ENCODE data around the gene KIF2C. TPM values are rescaled to one million over a fixed set of nuclear protein-coding genes. Genes with fewer than 3 reads are reported as not detected.

Gene KIF2C
- polyA plus RNA-seq, 3 donors = 0.13 to 0.29 (median 0.24) TPM

DNA sequence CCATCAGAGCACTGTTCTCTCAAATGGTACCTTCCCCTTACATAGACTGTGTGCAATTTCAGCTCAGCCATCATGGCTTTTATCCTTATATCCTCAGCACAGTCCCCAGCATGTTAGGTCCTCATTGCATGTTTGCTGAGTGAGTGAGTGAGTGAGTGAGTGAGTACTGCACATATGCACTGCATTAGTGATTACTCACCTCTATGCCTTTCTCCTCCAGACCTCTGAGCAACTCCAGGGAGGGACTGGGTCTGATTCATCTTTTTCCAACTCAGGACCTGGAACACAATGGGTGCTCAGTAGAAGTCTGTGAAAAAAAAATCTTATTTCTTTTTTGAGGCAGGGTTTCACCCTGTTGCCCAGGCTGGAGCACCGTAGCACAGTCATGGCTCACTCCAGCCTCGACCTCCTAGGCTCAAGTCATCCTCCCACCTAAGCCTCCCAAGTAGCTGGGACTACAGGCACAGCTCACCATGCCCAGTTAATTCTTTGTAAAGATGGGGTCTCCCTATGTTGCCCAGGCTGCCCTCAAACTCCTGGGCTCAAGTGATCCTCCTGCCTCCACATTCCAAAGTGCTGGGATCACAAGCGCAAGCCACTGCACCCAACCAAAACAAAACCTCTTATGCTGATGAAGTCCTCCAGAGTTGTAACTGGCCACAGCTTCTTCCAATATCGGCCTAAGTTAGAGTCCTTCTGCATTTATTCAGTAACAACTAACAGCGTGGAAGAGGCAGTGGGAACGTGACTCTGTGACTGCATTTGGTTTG lies 32.3 kb upstream of the KIF2C start:
- no peaks in the 10 kb centered on the region for H3K9me3 ChIP-seq (replicated peaks in 1 of 2; ENCODE audit: control insufficient read depth in 1 of 2, insufficient read depth in 1 of 2, low read length in 2 of 2)
- peaks cover 6% of the 10 kb centered on the region for H3K4me1 Mint-ChIP-seq
- peaks cover 16 to 38% (median 19%) of the 10 kb centered on the region in 3 donors for H3K27me3 Mint-ChIP-seq (ENCODE audit: low read depth in 3 of 3)
- no peak overlapping the region for H2AFZ ChIP-seq (ENCODE audit: insufficient read depth, low read depth, low read length, poor library complexity, severe bottlenecking)
- no peak overlapping the region for H3K4me3 ChIP-seq (replicated peaks in 1 of 3; ENCODE audit: low read depth in 2 of 3, low read length in 3 of 3)
- H3K4me1 ChIP-seq (ENCODE audit: control insufficient read depth in 1 of 2, insufficient read depth in 2 of 2, low read length in 2 of 2) = peaks cover 5 to 8% of the 10 kb centered on the region in 2 donors
- WGBS (ENCODE audit: insufficient coverage) = 100% methylated on average over 1 of the region's 6 CpGs
- TF ChIP-seq, protein P1, sequence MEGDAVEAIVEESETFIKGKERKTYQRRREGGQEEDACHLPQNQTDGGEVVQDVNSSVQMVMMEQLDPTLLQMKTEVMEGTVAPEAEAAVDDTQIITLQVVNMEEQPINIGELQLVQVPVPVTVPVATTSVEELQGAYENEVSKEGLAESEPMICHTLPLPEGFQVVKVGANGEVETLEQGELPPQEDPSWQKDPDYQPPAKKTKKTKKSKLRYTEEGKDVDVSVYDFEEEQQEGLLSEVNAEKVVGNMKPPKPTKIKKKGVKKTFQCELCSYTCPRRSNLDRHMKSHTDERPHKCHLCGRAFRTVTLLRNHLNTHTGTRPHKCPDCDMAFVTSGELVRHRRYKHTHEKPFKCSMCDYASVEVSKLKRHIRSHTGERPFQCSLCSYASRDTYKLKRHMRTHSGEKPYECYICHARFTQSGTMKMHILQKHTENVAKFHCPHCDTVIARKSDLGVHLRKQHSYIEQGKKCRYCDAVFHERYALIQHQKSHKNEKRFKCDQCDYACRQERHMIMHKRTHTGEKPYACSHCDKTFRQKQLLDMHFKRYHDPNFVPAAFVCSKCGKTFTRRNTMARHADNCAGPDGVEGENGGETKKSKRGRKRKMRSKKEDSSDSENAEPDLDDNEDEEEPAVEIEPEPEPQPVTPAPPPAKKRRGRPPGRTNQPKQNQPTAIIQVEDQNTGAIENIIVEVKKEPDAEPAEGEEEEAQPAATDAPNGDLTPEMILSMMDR (IDR thresholded peaks at IDR 0.05) = no peak
- H3K27ac ChIP-seq (ENCODE audit: low read depth in 1 of 2, low read length in 2 of 2) = no peak overlapping the region
- H3K9ac ChIP-seq (ENCODE audit: insufficient read depth, low read length, poor library complexity, severe bottlenecking) = no peak overlapping the region
- no peak overlapping the region for H3K4me3 Mint-ChIP-seq
- no peaks in the 10 kb centered on the region for H3K36me3 Mint-ChIP-seq
- H3K27ac Mint-ChIP-seq = no peak overlapping the region
- H3K79me2 ChIP-seq (ENCODE audit: insufficient read depth, low read length) = no peaks in the 10 kb centered on the region
- no peak overlapping the region for H3K4me2 ChIP-seq (replicated peaks; ENCODE audit: extremely low read depth, low read length, poor library complexity, severe bottlenecking)
- peak in 1 of 3 donors; percentile 26 for DNase-seq
- H3K9me3 Mint-ChIP-seq = peaks cover 0 to 3% (median 0%) of the 10 kb centered on the region in 7 donors
- H3K36me3 ChIP-seq (replicated peaks in 1 of 2; ENCODE audit: control insufficient read depth in 1 of 2, insufficient read depth in 2 of 2, low read length in 2 of 2) = no peaks in the 10 kb centered on the region
- H4K20me1 ChIP-seq (ENCODE audit: insufficient read depth, low read length) = no peaks in the 10 kb centered on the region
- intact Hi-C loops (cut with micrococcal nuclease) = loop anchor here in 1 of 2 donors (5.0 kb wide), 1 partner anchor 50 kb away; no protein-coding TSS in a partner anchor
- peaks cover 0 to 14% of the 10 kb centered on the region in 2 donors for H3K27me3 ChIP-seq (ENCODE audit: control insufficient read depth in 2 of 2, insufficient read depth in 2 of 2, low read length in 2 of 2)

DNA sequence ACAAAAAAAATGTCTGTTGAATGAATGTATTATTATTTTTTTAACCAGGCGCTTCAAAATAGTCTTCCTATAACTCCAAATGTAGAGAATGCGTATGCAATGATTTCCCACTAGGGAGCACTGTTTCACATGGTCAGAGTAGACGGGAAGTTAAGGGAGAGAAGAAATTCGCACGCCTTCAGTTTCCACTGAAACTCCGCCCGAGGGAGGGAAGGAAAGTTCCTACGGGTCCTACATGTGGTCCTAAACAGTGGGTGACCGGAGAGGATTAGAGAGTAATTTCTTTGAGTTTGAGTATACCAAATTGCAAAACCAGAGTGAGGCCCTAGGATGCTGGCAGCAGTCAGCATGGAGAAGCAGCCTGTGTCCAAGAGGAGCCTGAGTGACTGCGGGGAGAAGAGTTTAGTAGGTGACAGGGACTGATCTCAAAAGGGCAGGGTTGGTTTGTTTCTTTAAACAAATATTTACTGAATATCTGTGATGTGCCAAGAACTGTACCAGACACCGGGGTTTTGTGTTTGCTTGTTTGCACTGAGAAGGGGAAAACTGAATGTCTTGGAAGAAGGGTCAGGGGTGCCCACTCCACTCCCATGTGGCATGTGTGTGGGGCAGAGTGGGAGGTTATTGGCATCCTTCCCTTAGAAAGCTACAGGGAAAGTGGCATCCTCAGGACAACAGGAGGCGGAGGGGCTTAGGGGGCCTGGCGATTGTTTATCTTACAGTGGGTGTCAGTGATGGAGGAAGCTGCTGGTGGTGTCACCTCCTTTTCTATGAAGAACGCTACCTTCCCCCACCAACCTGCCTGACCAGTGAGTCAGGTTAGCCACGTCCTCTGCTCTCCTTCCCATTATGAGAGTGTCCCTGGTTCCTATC lies 31.4 kb upstream of the KIF2C start:
- DNase-seq = peak; percentile 43 to 73 (median 59)
- Mint-ChIP-seq H3K4me3 (peak overlapping the region; percentile 61 to 89), H3K27ac (peak overlapping the region in 2 of 7 donors; percentile 35 to 81), H3K27me3 (ENCODE audit: low read depth in 3 of 3) (peaks cover 14 to 31% (median 20%) of the 10 kb centered on the region in 3 donors), H3K36me3 (no peaks in the 10 kb centered on the region), H3K9me3 (peaks cover 0 to 2% (median 0%) of the 10 kb centered on the region in 7 donors), H3K4me1 (peaks cover 6% of the 10 kb centered on the region)
- 28% methylated on average over 6 of the region's 15 CpGs for WGBS (ENCODE audit: insufficient coverage)
- Histone ChIP-seq H3K4me1 (ENCODE audit: control insufficient read depth in 1 of 2, insufficient read depth in 2 of 2, low read length in 2 of 2) (peaks cover 5 to 8% of the 10 kb centered on the region in 2 donors), H3K9me3 (replicated peaks in 1 of 2; ENCODE audit: control insufficient read depth in 1 of 2, insufficient read depth in 1 of 2, low read length in 2 of 2) (no peaks in the 10 kb centered on the region), H3K4me2 (replicated peaks; ENCODE audit: extremely low read depth, low read length, poor library complexity, severe bottlenecking) (peak overlapping the region; percentile 51), H2AFZ (ENCODE audit: insufficient read depth, low read depth, low read length, poor library complexity, severe bottlenecking) (peak overlapping the region; percentile 50), H3K9ac (ENCODE audit: insufficient read depth, low read length, poor library complexity, severe bottlenecking) (no peak overlapping the region), H3K4me3 (replicated peaks in 1 of 3; ENCODE audit: low read depth in 2 of 3, low read length in 3 of 3) (peak overlapping the region in 1 of 3 experiments; percentile 40), H3K27ac (ENCODE audit: low read depth in 1 of 2, low read length in 2 of 2) (no peak overlapping the region), H4K20me1 (ENCODE audit: insufficient read depth, low read length) (no peaks in the 10 kb centered on the region), H3K79me2 (ENCODE audit: insufficient read depth, low read length) (no peaks in the 10 kb centered on the region), H3K27me3 (ENCODE audit: control insufficient read depth in 2 of 2, insufficient read depth in 2 of 2, low read length in 2 of 2) (peaks cover 0 to 14% of the 10 kb centered on the region in 2 donors), H3K36me3 (replicated peaks in 1 of 2; ENCODE audit: control insufficient read depth in 1 of 2, insufficient read depth in 2 of 2, low read length in 2 of 2) (no peaks in the 10 kb centered on the region)
- TF ChIP-seq, protein P1 (IDR thresholded peaks at IDR 0.05) = peak; percentile 80
- intact Hi-C loops (cut with micrococcal nuclease) = loop anchor here in 1 of 2 donors (5.0 kb wide), 1 partner anchor 51 kb away; no protein-coding TSS in a partner anchor

Data from CD14-positive monocyte (primary cell).